LNCaP clone FGC (cell line): ENCODE data around the gene HIGD2A.

Experiments
- DNase-seq: peaks from one replicate; pipeline ENCODE4 v3.0.0-alpha.2; 2011; ENCODE audit warnings: low read depth
- H3K4me3 ChIP-seq: 2 replicates; pipeline ENCODE4 v1.5.1; 2011; ENCODE audit warnings: mild to moderate bottlenecking, low read depth, low read length, control low read depth
- CTCF ChIP-seq: IDR thresholded peaks from 2 replicates; pipeline ENCODE4 v1.5.1; 2012; ENCODE audit warnings: mild to moderate bottlenecking; ENCODE audit not compliant: control insufficient read depth, insufficient read depth; ENCODE audit errors: extremely low read depth

The HIGD2A gene

GRCh38 chr5:176394881-176395675 is 6.5 kb downstream of the HIGD2A start:
- TF ChIP-seq CTCF, result no peak
- no peak overlapping the region for H3K4me3 ChIP-seq
- DNase-seq, result no peak

DNA sequence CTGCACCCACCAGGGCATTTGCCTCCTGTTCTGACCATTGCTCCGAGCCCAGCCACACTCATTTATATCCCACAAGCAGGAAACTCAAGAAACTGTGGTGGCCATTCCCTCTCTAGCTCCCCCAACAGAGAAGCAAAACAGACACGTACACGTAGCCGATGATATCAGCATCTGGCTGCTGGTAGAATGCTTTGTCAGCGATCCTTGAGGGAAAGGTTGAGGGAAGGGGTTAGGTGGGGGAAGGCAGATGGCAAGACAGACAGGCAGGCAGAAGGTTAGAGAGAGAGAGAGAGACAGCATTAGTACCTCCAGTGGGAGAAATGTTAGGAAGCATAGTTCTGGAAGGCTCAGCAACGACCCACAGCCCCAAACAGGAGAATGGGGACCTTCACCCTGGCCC is 7.8 kb downstream of the HIGD2A start:
- H3K4me3 ChIP-seq, result no peak overlapping the region
- DNase-seq, result no peak
- TF ChIP-seq CTCF, result no peak

GRCh38 chr5:176397736-176398420 is 9.3 kb downstream of the HIGD2A start:
- no peak overlapping the region for H3K4me3 ChIP-seq
- no peak for TF ChIP-seq CTCF
- no peak for DNase-seq

- H3K4me3 ChIP-seq, result no peak overlapping the region
- no peak for TF ChIP-seq CTCF
- no peak for DNase-seq
Observed at GRCh38 chr5:176400382-176401156, 12.0 kb downstream of the HIGD2A start.

GRCh38 chr5:176401281-176402205 is 13.0 kb downstream of the HIGD2A start:
- DNase-seq, result no peak
- no peak for TF ChIP-seq CTCF
- no peak overlapping the region for H3K4me3 ChIP-seq
